SK-N-SH (cell line): Measurements from ENCODE around the gene RND2.

Experiments used
- EZH2phosphoT487 ChIP-seq: fragments of 200-600 bp; sonication (generic); IDR thresholded peaks from 2 replicates; pipeline ENCODE4 v1.6.1; 2017; ENCODE audit warnings: low read depth, mixed run types, mild to moderate bottlenecking, antibody characterized with exemption, moderate library complexity, borderline replicate concordance
- FOXM1 ChIP-seq: IDR thresholded peaks from 2 replicates; pipeline ENCODE4 v1.4.0; 2012; ENCODE audit warnings: low read depth, mild to moderate bottlenecking
- TAF1 ChIP-seq: IDR thresholded peaks from 2 replicates; pipeline ENCODE4 v1.6.1; 2012; ENCODE audit warnings: low read depth, mild to moderate bottlenecking, low read length, moderate library complexity, borderline replicate concordance
- TF ChIP-seq, protein P1 (sequence below): fragments of 200-600 bp; sonication (generic); IDR thresholded peaks from 2 replicates; pipeline ENCODE4 v1.6.1; 2017; ENCODE audit warnings: antibody characterized with exemption, mild to moderate bottlenecking, moderate library complexity

- TF ChIP-seq, protein P1, sequence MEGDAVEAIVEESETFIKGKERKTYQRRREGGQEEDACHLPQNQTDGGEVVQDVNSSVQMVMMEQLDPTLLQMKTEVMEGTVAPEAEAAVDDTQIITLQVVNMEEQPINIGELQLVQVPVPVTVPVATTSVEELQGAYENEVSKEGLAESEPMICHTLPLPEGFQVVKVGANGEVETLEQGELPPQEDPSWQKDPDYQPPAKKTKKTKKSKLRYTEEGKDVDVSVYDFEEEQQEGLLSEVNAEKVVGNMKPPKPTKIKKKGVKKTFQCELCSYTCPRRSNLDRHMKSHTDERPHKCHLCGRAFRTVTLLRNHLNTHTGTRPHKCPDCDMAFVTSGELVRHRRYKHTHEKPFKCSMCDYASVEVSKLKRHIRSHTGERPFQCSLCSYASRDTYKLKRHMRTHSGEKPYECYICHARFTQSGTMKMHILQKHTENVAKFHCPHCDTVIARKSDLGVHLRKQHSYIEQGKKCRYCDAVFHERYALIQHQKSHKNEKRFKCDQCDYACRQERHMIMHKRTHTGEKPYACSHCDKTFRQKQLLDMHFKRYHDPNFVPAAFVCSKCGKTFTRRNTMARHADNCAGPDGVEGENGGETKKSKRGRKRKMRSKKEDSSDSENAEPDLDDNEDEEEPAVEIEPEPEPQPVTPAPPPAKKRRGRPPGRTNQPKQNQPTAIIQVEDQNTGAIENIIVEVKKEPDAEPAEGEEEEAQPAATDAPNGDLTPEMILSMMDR, result no peak
- TF ChIP-seq FOXM1 (no peak), EZH2phosphoT487 (no peak), TAF1 (no peak)
Measured at GRCh38 chr17:43070257-43070656, 45.2 kb downstream of the RND2 start.
